ENCODE data around the gene GPR25. TPM values are rescaled to one million over a fixed set of nuclear protein-coding genes. Genes with fewer than 3 reads are reported as not detected.

The GPR25 gene
- total RNA-seq, 1 experiment from 2014 or later: not detected

- H3K4me1 ChIP-seq (replicated peaks): peaks cover 52% of the 10 kb centered on the region
- H3K27ac ChIP-seq: no peak within 1 kb of the TSS
- no peaks in the 10 kb centered on the region for H3K27me3 ChIP-seq (replicated peaks)
- DNase-seq (ENCODE audit: low read depth in 1 of 2, low spot score in 2 of 2): no peak
- no peaks in the 10 kb centered on the region for H3K9me3 ChIP-seq (replicated peaks)
- H3K36me3 ChIP-seq: no peaks in the 10 kb centered on the region
- H3K4me3 ChIP-seq: no peak within 1 kb of the TSS
These were observed 22.1 kb downstream of the GPR25 start, which contains the start of gene INAVA for GRCh38 chr1:200894712-200895442. TSS of gene INAVA (plus strand) at chr1:200894900. CDS start at chr1:200898401, 3,501 bp downstream.

- Histone ChIP-seq H3K27me3 (replicated peaks) (no peaks in the 10 kb centered on the region), H3K36me3 (no peaks in the 10 kb centered on the region), H3K4me1 (replicated peaks) (peaks cover 51% of the 10 kb centered on the region), H3K4me3 (no peak overlapping the region), H3K9me3 (replicated peaks) (no peaks in the 10 kb centered on the region), H3K27ac (no peak overlapping the region)
- DNase-seq (ENCODE audit: low read depth in 1 of 2, low spot score in 2 of 2): no peak
These were observed 22.6 kb downstream of the GPR25 start for GRCh38 chr1:200895443-200895789.

GRCh38 chr1:200895801-200896530, 23.2 kb downstream of the GPR25 start:
- Histone ChIP-seq H3K36me3 (no peaks in the 10 kb centered on the region), H3K27me3 (replicated peaks) (no peaks in the 10 kb centered on the region), H3K4me3 (no peak overlapping the region), H3K9me3 (replicated peaks) (no peaks in the 10 kb centered on the region), H3K27ac (no peak overlapping the region), H3K4me1 (replicated peaks) (peaks cover 45% of the 10 kb centered on the region)
- DNase-seq (ENCODE audit: low read depth in 1 of 2, low spot score in 2 of 2): no peak

DNA sequence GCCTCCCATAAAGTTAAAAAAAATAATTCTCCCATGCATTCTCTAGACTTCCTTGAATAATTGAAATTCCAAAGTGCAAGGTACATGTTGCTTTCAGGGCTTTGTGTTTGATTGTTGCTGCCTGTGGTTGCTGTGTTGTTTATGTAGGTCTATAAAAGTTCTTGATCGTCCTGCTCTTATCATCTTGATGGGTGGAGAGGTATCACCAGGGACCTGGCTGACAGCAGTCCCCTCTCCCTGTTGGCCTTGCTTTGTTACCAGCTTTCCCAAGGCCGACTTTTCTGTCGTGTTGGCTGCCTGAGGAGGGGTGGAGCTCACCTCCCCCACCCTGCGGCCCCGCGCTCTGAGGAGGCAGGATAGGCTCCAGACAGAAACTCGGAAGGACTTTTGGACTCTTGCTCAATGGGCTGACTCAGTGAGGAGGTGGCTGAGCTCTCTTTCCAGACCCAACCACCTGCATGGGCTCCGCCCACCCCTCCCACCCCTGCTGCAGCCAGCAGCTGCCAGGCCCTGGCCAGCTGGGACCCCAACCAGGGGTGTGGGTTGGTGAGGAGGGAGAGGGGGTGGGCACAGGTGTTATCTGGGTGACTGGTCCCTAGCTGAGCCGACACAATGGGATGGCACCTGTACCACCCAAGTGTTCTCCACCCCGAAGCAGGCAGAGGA, 23.9 kb downstream of the GPR25 start:
- Histone ChIP-seq H3K9me3 (replicated peaks) (no peaks in the 10 kb centered on the region), H3K27ac (peak overlapping the region; percentile 50), H3K4me1 (replicated peaks) (peaks cover 39% of the 10 kb centered on the region), H3K36me3 (no peaks in the 10 kb centered on the region), H3K27me3 (replicated peaks) (no peaks in the 10 kb centered on the region), H3K4me3 (no peak overlapping the region)
- DNase-seq (ENCODE audit: low read depth in 1 of 2, low spot score in 2 of 2): peak; percentile 82 to 87

DNA sequence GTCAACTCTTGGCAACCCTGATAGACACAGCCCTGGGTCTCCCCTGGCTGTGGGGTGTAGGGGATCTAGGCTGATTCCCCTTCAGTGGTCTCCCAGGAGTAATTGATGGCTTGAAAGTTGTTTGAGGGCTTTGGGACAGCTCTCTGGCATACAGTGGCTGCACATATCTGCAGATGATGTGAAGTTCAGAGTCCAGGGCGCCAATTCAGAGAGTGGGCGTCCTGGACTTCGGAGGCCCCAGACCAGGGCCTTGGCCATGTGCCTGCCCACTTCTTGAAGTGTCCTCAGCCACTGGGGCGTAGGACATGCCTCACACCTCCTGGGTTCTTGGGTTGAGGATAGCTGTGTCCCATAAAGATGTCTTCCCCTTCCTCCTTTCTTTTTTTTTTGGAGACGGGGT, 24.5 kb downstream of the GPR25 start:
- no peaks in the 10 kb centered on the region for H3K36me3 ChIP-seq
- no peak for DNase-seq (ENCODE audit: low read depth in 1 of 2, low spot score in 2 of 2)

GRCh38 chr1:200899015-200899386, 26.2 kb downstream of the GPR25 start:
- H3K4me3 ChIP-seq: no peak overlapping the region
- peaks cover 44% of the 10 kb centered on the region for H3K4me1 ChIP-seq (replicated peaks)
- H3K36me3 ChIP-seq: no peaks in the 10 kb centered on the region
- no peak for DNase-seq (ENCODE audit: low read depth in 1 of 2, low spot score in 2 of 2)
- no peaks in the 10 kb centered on the region for H3K27me3 ChIP-seq (replicated peaks)
- no peaks in the 10 kb centered on the region for H3K9me3 ChIP-seq (replicated peaks)
- H3K27ac ChIP-seq: no peak overlapping the region

More for the DNA sequence above, 24.5 kb downstream of the GPR25 start:
- no peak overlapping the region; the same call in 1 of the 2 replicates for H3K27ac ChIP-seq
- H3K9me3 ChIP-seq (replicated peaks): no peaks in the 10 kb centered on the region
- H3K27me3 ChIP-seq (replicated peaks): no peaks in the 10 kb centered on the region
- peaks cover 41% of the 10 kb centered on the region for H3K4me1 ChIP-seq (replicated peaks)
- H3K4me3 ChIP-seq: no peak overlapping the region

- no peak overlapping the region for H3K27ac ChIP-seq
- H3K4me1 ChIP-seq (replicated peaks): peaks cover 44% of the 10 kb centered on the region
- no peak overlapping the region for H3K4me3 ChIP-seq
- no peaks in the 10 kb centered on the region for H3K9me3 ChIP-seq (replicated peaks)
- H3K27me3 ChIP-seq (replicated peaks): no peaks in the 10 kb centered on the region
- no peak for DNase-seq (ENCODE audit: low read depth in 1 of 2, low spot score in 2 of 2)
- no peaks in the 10 kb centered on the region for H3K36me3 ChIP-seq
These were observed 26.7 kb downstream of the GPR25 start for GRCh38 chr1:200899451-200899915.

- peaks cover 48% of the 10 kb centered on the region for H3K4me1 ChIP-seq (replicated peaks)
- no peaks in the 10 kb centered on the region for H3K36me3 ChIP-seq
- DNase-seq (ENCODE audit: low read depth in 1 of 2, low spot score in 2 of 2): no peak
- no peaks in the 10 kb centered on the region for H3K27me3 ChIP-seq (replicated peaks)
- no peak overlapping the region for H3K27ac ChIP-seq
- no peak overlapping the region for H3K4me3 ChIP-seq
- H3K9me3 ChIP-seq (replicated peaks): no peaks in the 10 kb centered on the region
These were observed 27.4 kb downstream of the GPR25 start for GRCh38 chr1:200899954-200900867.

- no peak overlapping the region for H3K27ac ChIP-seq
- no peak for DNase-seq (ENCODE audit: low read depth in 1 of 2, low spot score in 2 of 2)
- no peaks in the 10 kb centered on the region for H3K36me3 ChIP-seq
- H3K4me3 ChIP-seq: no peak overlapping the region
- no peaks in the 10 kb centered on the region for H3K27me3 ChIP-seq (replicated peaks)
- peaks cover 48% of the 10 kb centered on the region for H3K4me1 ChIP-seq (replicated peaks)
- no peaks in the 10 kb centered on the region for H3K9me3 ChIP-seq (replicated peaks)
These were observed 28.1 kb downstream of the GPR25 start for GRCh38 chr1:200900877-200901276.

- H3K9me3 ChIP-seq (replicated peaks): no peaks in the 10 kb centered on the region
- H3K27me3 ChIP-seq (replicated peaks): no peaks in the 10 kb centered on the region
- peaks cover 48% of the 10 kb centered on the region for H3K4me1 ChIP-seq (replicated peaks)
- no peak overlapping the region for H3K27ac ChIP-seq
- no peaks in the 10 kb centered on the region for H3K36me3 ChIP-seq
- H3K4me3 ChIP-seq: no peak overlapping the region
- DNase-seq (ENCODE audit: low read depth in 1 of 2, low spot score in 2 of 2): no peak
These were observed 28.6 kb downstream of the GPR25 start for GRCh38 chr1:200901350-200901749.

- H3K27me3 ChIP-seq (replicated peaks): no peaks in the 10 kb centered on the region
- no peaks in the 10 kb centered on the region for H3K36me3 ChIP-seq
- DNase-seq (ENCODE audit: low read depth in 1 of 2, low spot score in 2 of 2): peak in 1 of 2 experiments; percentile 28
- H3K4me1 ChIP-seq (replicated peaks): peaks cover 43% of the 10 kb centered on the region
- H3K27ac ChIP-seq: no peak overlapping the region
- H3K9me3 ChIP-seq (replicated peaks): no peaks in the 10 kb centered on the region
- no peak overlapping the region for H3K4me3 ChIP-seq
These were observed 29.1 kb downstream of the GPR25 start for GRCh38 chr1:200901796-200902444.

- no peak overlapping the region for H3K4me3 ChIP-seq
These were observed 31.0 kb downstream of the GPR25 start for GRCh38 chr1:200903793-200904192.

GRCh38 chr1:200904772-200905171, 32.0 kb downstream of the GPR25 start:
- no peak overlapping the region for H3K27ac ChIP-seq
- no peaks in the 10 kb centered on the region for H3K27me3 ChIP-seq (replicated peaks)
- H3K36me3 ChIP-seq: no peaks in the 10 kb centered on the region
- H3K9me3 ChIP-seq (replicated peaks): no peaks in the 10 kb centered on the region
- peaks cover 31% of the 10 kb centered on the region for H3K4me1 ChIP-seq (replicated peaks)
- DNase-seq (ENCODE audit: low read depth in 1 of 2, low spot score in 2 of 2): no peak
- H3K4me3 ChIP-seq: no peak overlapping the region

More at GRCh38 chr1:200903793-200904192, 31.0 kb downstream of the GPR25 start:
- H3K27ac ChIP-seq: no peak overlapping the region
- no peak for DNase-seq (ENCODE audit: low read depth in 1 of 2, low spot score in 2 of 2)
- no peaks in the 10 kb centered on the region for H3K27me3 ChIP-seq (replicated peaks)
- H3K9me3 ChIP-seq (replicated peaks): no peaks in the 10 kb centered on the region
- H3K36me3 ChIP-seq: no peaks in the 10 kb centered on the region
- H3K4me1 ChIP-seq (replicated peaks): peaks cover 32% of the 10 kb centered on the region

Data from SJSA1 (cell line).